ENCODE measurements around the gene ZNF611. TPM values are rescaled to one million over a fixed set of nuclear protein-coding genes. Genes with fewer than 3 reads are reported as not detected.

ZNF611 gene
- total and polyA plus RNA-seq, 9 of the 15 experiments (the other 6 are each of a cell fraction or from before 2014, with no cell fraction given), result 3.7 to 29.6 (median 12.8) TPM

GRCh38 chr19:52734893-52735661 is at the start of gene ZNF611 (continued):
- TF ChIP-seq ZNF407 (IDR thresholded peaks at IDR 0.05; ENCODE audit: low read depth), result no peak
- TF ChIP-seq ZHX1 (conservative IDR thresholded peaks at IDR 0.05; ENCODE audit: low read length), result no peak; the same call in 1 of the 2 replicates
- TF ChIP-seq ZNF146 (CRISPR knock-in tag; IDR thresholded peaks at IDR 0.05; ENCODE audit: unreplicated experiment), result no peak
- no peak for TF ChIP-seq ZNF212 (CRISPR knock-in tag; IDR thresholded peaks at IDR 0.05)
- no peak for TF ChIP-seq KLF1 (tag; IDR thresholded peaks at IDR 0.05)
- TF ChIP-seq SIX5 (IDR thresholded peaks at IDR 0.05; ENCODE audit: borderline replicate concordance in 1 of 2, insufficient read depth in 1 of 2, low read depth in 1 of 2, low read length in 2 of 2), result no peak
- peak; percentile 90 for TF ChIP-seq POLR2A (conservative IDR thresholded peaks at IDR 0.05)
- peak; percentile 51 for TF ChIP-seq E2F8 (IDR thresholded peaks at IDR 0.05; ENCODE audit: low read depth, partially characterized antibody)
- no peak for TF ChIP-seq SREBF1 (IDR thresholded peaks at IDR 0.05; ENCODE audit: borderline replicate concordance, low read depth, low read length)
- peak; percentile 88 for TF ChIP-seq TAF1 (IDR thresholded peaks at IDR 0.05; ENCODE audit: control insufficient read depth, extremely low read depth, insufficient read depth, low read length, severe bottlenecking)
- TF ChIP-seq CBX3 (IDR thresholded peaks at IDR 0.05; ENCODE audit: borderline replicate concordance in 1 of 2, low read length in 2 of 2), result no peak
- TF ChIP-seq CCNT2 (IDR thresholded peaks at IDR 0.05; ENCODE audit: borderline replicate concordance, extremely low read depth, insufficient read length, low read depth, low read length), result no peak

All from K562 (cell line).